GM18858 (cell line): ENCODE results near the gene ARFGEF3.

Experiments
- ATAC-seq: cut with Tn5 transposase; IDR thresholded peaks from one replicate; pipeline ENCODE4 v1.9.1; 2021; ENCODE audit not compliant: unreplicated experiment

The ARFGEF3 gene

GRCh38 chr6:138161088-138161337 is 726 bp upstream of the ARFGEF3 start:
- no peak for ATAC-seq

- no peak for ATAC-seq
Observed at GRCh38 chr6:138162111-138162954, 594 bp downstream of the ARFGEF3 start.

- ATAC-seq = no peak
Observed at GRCh38 chr6:138162955-138163575, 1.3 kb downstream of the ARFGEF3 start.

- ATAC-seq = no peak
Observed at GRCh38 chr6:138175596-138175995, 13.9 kb downstream of the ARFGEF3 start.

- ATAC-seq = no peak
Observed at GRCh38 chr6:138176652-138177232, 15.0 kb downstream of the ARFGEF3 start.

- ATAC-seq = no peak
Observed at GRCh38 chr6:138182939-138183789, 21.4 kb downstream of the ARFGEF3 start.

GRCh38 chr6:138183790-138184134 is 22.0 kb downstream of the ARFGEF3 start:
- no peak for ATAC-seq

GRCh38 chr6:138184230-138184629 is 22.5 kb downstream of the ARFGEF3 start:
- ATAC-seq = no peak

- no peak for ATAC-seq
Observed at GRCh38 chr6:138187156-138187555, 25.4 kb downstream of the ARFGEF3 start.

- no peak for ATAC-seq
Observed at GRCh38 chr6:138188278-138188941, 26.7 kb downstream of the ARFGEF3 start.

GRCh38 chr6:138194287-138194686 is 32.5 kb downstream of the ARFGEF3 start:
- no peak for ATAC-seq

GRCh38 chr6:138196122-138196738 is 34.5 kb downstream of the ARFGEF3 start:
- no peak for ATAC-seq

GRCh38 chr6:138197570-138197969 is 35.8 kb downstream of the ARFGEF3 start:
- ATAC-seq = no peak

- no peak for ATAC-seq
Observed at GRCh38 chr6:138198430-138199091, 36.8 kb downstream of the ARFGEF3 start.

- no peak for ATAC-seq
Observed at GRCh38 chr6:138201836-138202235, 40.1 kb downstream of the ARFGEF3 start.

- ATAC-seq = no peak
Observed at GRCh38 chr6:138203315-138203714, 41.6 kb downstream of the ARFGEF3 start.

- no peak for ATAC-seq
Observed at GRCh38 chr6:138204303-138204702, 42.6 kb downstream of the ARFGEF3 start.

- ATAC-seq = no peak
Observed at GRCh38 chr6:138204792-138205384, 43.1 kb downstream of the ARFGEF3 start.

GRCh38 chr6:138205437-138206094 is 43.8 kb downstream of the ARFGEF3 start:
- no peak for ATAC-seq
